Stimulated activated CD4-positive, alpha-beta T cell treated with anti-CD3 and anti-CD28 coated beads, Interleukin-12 subunit alpha, Interleukin-12 subunit beta, amount 100 ng/mL, for 24 hours (primary cell): ENCODE data around the gene GRM8.
"Not testable (repeated sequence)": the region's sequence is repeated elsewhere in the genome, so short reads cannot be mapped to it uniquely, and the experiment has no call there.

Source experiments
- DNase-seq, 2 experiments: peaks; one replicate each; pipeline ENCODE4 v3.0.0-alpha.2; 2020; ENCODE audit warnings: low read depth in 2 of 2

GRM8 gene

DNA sequence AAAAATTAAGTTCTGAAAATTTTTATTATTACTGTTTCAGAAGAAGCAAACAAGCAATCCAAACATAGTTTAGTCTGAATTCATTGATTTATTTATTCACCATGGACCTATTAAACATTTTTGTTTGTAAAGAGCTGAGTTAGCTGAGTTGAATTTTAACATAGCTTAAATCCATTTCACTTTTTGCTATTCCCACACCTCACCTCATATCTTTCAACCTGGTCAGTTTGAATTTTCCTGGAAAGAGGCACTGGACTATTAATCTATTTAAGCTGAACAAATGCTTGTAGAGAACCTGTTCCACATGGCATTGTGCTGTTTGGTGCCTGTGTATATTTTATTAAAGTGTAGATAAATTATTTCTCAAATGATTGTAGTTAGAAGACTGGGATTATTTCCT is 344.2 kb downstream of the GRM8 start:
- DNase-seq, result not testable (repeated sequence)

DNA sequence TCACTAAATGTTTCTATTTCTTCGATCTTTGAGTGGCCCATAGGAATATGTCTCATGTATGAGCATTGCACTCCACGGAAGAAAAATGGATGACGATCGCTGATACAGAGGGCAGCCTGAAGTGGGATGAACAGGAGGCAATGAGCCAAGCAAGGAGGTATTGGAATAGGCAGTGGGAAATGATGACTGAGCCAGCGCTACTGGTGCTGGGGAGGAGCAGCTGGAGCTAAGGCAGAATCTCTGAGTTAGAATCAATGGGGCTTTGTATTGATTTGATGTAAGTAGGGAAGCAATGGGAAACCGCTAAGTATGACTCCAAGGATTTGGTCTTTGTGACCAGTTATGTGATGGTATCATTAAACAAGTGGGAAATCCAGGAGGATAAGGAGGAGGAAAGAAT is 345.1 kb downstream of the GRM8 start:
- DNase-seq, result not testable (repeated sequence)

DNA sequence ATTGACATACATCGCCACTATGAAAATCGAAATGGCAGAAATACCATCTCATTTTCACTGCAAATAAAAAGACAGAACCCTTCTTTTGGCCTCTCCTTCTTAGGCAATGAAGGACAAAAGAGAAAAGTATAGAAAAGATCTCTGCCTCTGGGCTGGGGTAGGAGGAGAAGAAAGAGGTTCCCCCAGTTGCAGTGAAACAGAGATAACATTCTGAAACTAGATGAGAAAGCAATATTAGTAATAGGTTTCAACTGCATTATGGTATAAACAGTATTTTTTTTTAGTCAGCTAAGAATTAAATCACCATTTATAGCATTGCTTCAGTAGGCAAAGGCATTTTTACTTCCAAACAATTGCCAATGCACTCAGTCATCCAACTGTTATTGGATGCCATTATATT is 347.5 kb downstream of the GRM8 start:
- not testable (repeated sequence) for DNase-seq

GRCh38 chr7:126901041-126901765 is 351.5 kb downstream of the GRM8 start:
- DNase-seq, result not testable (repeated sequence)

DNA sequence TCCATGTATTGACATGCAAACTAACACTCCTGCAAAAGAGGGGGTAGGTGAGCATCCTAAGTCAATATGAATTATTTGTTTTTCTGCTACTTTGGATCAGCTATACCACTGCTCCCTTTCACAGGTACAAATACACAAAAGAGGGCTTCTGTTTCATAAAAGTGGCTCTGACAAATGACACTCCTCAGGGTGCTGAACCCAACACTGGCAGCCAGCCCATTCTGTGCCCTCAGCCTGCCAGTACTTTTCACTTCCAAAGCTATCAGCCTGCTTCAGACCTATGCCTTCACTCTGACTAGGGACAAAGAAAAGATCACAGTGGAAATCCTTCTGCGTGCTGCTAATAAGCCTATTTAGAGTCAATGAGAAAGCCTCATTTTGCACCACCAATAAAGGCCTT is 364.8 kb downstream of the GRM8 start:
- not testable (repeated sequence) for DNase-seq

DNA sequence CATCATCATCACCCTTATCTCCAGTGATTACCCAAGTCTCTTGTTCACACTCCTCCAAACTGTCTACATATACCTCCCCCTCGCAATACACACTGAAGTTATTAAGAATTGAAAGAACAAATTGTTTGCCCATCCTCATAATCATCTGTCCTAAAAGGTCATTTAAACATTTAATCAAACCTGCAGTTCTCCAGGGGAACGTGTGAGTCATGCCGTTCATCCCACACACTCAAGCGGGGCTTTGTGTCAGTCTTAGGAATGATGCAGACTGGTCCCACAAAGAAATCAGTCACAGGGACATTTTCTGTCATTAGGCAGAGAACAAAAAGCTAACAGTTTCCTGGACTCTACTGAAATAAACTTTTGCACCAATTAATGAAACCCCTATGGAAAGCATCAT is 365.2 kb downstream of the GRM8 start:
- not testable (repeated sequence) for DNase-seq

DNA sequence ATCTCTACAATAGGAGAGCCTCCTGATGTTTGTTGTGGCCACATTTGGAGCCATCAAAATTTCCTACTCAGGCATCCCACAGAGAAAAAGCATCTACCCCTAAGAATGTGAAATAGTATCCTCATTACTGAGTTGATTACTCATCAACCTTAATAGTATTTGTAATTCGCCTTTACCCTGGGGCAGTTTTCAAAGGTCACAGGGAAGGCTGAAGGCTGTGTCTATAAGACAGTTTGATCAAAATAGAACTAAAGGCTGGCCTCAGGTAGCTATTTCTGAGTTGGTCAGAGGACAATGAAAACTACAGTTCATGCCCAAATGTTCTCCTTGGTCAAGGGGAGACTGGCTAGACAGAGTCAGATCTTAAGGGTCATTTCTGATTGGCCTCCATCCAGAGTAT is 370.0 kb downstream of the GRM8 start:
- DNase-seq, result not testable (repeated sequence)

DNA sequence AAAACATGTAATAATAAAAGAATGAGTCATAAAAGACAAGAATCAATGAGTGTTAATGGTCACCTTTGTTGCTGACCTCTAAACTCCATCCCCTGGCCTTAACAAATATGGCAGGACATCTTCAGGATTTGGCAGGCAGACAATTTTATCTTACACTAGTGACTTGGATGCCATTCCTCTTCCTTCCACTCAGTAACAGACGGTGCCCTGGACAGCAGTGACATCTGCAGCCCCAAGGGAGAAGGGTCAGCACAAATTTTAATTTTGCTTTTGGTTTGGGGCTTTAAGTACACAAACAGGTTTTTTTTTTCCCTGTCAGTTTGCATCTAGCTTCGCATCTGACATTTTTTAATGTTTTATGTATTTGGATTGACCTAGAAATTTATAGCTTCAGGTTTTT is 370.8 kb downstream of the GRM8 start:
- not testable (repeated sequence) for DNase-seq

GRCh38 chr7:126881315-126881714 is 371.4 kb downstream of the GRM8 start:
- no peak for DNase-seq

GRCh38 chr7:126876536-126876935 is 376.2 kb downstream of the GRM8 start:
- not testable (repeated sequence) for DNase-seq

DNA sequence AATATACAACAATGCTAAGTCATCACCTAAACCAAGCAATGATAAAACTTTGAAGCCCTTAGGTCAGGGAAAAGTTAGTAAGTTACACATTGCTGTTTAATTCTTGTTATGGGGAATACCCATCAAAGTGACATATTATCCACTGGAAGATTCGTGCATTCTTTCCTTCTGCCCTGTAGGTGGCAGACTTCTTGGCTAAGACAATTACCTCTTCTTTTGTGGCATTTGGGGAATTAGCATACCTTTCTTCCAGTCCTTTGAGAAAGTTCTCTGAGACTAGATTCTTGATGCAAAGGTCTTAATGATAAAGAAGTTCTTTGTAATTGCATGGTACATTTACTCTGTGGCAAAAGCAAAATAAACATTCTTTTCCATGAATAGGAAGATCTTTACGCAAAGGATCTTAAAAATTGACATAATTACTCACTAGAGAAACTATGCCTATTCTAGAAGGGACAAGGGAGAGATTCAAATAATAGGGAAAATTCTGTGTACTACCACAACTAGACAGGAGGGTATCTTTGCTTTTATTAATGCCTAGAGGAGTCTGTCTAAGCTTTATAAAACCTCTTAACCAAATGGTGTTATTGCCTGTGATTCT is 395.9 kb downstream of the GRM8 start:
- DNase-seq, result no peak

DNA sequence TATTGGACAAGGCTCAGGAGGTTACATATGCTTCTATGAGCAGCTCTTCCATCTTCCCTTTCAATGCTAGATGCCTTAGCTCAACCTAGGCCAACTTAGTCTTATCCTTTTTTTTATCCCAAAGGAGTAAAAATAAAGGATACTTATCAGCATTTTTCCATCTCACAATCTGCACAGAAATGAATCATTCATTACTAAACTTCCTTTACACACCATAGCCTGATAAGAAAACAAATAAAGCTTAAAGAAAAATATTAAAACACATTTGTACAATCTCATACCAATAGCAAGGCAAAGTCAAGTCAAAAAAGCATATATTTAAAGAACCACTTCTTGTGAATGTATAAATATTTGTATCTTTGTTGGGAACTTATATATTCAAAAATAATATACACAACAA is 407.4 kb downstream of the GRM8 start:
- DNase-seq, result no peak

GRCh38 chr7:126843883-126844282 is 408.9 kb downstream of the GRM8 start:
- no peak for DNase-seq

DNA sequence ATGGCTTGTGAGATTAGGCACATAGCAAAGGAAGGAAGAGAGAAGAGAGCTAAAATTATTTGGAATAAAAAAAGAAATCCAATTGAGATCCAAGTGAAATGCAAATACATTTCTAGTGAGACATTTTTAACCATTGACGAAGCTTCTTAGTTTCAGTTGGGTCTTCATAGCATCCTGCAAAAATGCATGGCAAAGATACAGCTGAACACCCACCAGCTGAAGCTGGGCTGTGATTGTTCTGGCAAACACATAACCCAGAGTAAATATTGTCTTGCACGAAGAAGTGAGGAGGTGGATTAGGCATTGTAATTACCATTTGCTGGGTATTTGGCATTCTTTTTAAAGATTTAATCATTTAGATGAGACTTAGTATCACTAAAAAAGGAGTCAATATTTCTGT is 409.4 kb downstream of the GRM8 start:
- DNase-seq, result no peak

DNA sequence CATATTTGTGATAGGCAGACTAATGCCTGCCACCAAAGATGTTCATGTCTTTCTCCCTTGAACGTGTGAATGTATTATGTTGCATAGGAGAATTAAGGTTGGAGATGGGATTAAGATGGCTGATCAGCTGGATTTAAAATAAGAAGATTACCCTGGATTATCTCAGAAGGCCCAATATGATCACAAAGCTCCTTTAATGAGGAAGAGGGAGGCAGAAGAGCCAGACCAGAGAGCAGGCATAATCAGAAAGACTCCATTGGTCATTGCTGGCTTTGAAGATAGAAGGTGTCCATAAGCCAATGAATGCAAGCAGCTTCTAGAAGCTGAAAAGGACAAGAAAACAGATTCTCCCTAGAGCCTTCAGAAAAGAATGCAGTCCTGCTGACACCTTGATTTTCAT is 410.3 kb downstream of the GRM8 start:
- DNase-seq, result no peak

DNA sequence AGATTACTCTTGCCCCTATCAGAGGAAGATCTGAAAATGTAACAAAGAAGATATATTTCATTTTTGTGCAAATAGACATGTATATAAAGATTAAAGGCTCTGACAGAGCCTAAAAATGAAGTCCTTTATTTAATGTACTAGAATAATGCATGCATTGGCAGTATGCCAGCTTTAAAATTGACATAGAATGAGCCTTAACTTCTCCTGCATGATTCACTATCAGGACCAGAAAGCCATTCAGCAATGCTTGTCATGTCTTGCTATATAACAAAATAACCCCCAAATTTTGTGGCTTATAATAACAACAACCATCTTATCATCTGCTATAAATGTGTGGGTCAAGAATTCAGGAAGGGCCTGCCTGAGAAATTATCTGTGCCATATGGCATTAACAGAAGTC is 411.9 kb downstream of the GRM8 start:
- no peak for DNase-seq

- DNase-seq, result no peak
Observed at GRCh38 chr7:126839624-126840023, 413.1 kb downstream of the GRM8 start.

DNA sequence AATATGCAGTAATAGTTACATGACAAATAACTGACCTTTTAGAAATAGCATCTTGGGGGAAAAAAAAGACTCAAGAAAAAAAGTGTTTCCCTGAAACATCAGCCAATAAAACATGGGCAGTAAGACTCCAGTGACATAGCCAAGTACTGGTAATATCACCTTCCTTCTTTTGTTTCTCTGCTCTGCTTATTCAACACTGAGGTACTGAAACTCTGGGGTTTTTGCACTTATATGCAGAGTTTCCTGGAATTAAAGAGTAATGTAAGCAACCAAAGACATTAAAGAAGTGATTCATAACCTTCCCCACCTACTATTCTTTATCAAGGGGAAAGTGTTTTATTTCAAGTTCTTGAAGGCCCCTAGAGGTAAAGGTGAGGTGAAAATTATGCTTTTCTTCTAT is 414.5 kb downstream of the GRM8 start:
- DNase-seq, result no peak

GRCh38 chr7:126831241-126831640 is 421.5 kb downstream of the GRM8 start:
- DNase-seq, result not testable (repeated sequence)

GRCh38 chr7:126820925-126821324 is 431.8 kb downstream of the GRM8 start:
- no peak for DNase-seq

- DNase-seq, result no peak
Observed at GRCh38 chr7:126819197-126819484, 433.6 kb downstream of the GRM8 start.

DNA sequence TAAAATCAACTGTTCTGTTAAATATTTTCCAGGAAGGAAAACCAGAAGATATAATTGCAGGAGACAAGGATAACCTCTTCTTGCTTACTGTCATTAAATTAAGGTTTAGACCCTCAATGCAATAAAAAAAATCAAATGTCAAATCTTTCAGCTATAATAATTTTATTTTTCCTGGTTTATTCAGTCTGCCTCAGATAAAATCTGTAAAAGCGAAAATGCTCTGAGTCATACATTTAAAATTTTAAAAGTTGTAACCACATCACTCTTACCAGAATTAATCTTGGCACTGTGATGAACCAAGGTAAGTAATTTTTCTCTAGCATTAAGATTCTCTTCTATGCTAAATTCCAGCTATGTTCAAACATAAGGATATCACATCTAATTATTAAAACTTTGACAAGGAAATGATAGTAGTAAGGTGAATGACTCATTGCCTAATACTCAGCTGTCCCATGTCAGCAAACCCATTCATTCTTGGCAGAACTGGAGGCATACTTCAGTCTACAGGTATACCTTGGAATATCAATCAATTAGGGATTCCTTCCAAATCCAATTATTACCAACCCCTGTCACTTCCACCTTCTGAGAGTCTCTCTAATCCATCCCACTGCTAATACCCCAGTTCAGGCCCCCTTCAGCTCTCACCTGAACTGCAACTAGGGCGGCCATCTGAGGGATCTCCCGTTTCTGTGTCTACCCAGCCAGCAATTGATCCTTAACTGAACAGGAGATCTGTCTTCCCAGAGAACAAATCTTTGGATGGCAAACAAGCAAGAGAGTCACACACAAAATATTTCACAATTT is 434.1 kb downstream of the GRM8 start:
- DNase-seq, result no peak

- DNase-seq, result no peak
Observed at GRCh38 chr7:126809188-126809587, 443.6 kb downstream of the GRM8 start.
